Stimulated activated CD8-positive, alpha-beta memory T cell treated with anti-CD3 and anti-CD28 coated beads, Interleukin-4, amount 100 ng/mL, for 4 hours (primary cell): Measurements from ENCODE around the gene SPI1.
A peak's percentile ranks its signal among the peaks of the same experiment; 100 is the strongest.

ENCODE experiments used
- DNase-seq, 2 donors: peaks; one replicate each; pipeline ENCODE4 v3.0.0-alpha.2; 2020; ENCODE audit warnings: low read depth in 2 of 2, low spot score in 1 of 2

The SPI1 gene

GRCh38 chr11:47378010-47378835 lies at the start of gene SPI1:
SPI1 (minus strand) TSS chr11:47378547; CDS start chr11:47378353, 194 bp downstream.
- DNase-seq, result no peak

DNA sequence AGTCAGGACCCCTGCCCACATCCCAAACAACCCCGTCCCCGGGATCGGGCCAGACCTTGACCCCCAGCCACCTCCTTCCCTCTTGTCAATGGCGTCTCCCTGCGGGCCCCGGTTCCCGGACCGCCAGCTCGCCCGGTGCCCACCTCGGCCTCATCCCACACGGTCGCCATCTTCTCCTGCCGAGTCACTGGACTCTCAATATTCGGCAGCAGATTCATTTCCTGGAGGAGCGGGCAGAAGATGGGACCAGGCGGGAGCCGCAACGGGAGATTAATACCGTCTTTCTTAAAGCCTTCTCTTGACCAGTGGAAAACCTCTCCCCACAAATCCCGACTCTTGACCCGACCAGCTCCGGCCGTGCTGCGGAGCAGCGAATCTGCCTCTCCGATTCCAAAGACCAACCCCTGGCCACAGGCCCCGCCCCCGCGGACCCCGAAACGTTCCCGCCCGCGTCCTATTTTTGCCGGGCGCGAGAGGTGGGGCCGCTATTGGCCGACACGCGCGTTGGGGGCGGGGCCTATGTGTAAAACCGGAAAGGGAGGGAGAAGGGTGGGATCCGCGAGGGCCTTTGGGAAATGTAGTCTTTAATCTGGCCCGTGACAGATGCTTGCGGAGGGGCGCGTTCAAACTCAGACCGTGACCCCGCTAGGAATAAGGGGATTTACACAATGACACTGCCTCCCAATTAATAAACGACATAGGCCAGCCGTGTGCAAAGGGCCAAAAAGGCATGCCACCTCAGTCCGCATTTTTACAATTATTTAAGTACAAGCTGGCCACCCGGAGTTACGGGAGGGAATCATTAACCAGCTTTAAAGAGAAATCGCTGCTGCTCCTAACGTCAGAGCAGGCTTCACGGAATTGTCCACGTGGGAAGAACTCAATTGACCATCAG lies 48.0 kb upstream of the SPI1 start, which contains the start of gene PSMC3:
PSMC3 (minus strand) TSS at position 378 of the 895 bp plus-strand sequence; CDS start at position 218, 160 bp downstream.
- DNase-seq, result peak; percentile 97 to 98

DNA sequence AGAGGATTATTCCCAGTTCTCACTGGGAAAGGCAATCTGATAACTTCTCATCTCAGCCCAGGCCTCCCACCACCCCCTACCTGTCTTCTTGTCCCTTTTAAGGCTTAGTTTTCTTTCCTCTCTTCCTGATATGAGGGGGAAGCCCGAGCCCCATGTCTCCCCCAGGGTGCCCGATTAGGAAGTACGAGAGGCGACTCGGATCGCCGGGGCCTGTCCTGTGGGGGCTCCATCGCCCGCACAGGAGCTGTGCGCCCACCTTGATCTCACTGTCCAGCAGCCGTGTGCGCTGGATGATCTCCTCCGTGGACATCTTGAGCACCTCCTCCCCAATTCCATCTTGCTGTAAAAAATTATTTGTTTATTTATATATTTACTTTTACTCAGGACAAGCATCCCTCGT lies 47.3 kb upstream of the SPI1 start:
- DNase-seq, result no peak

DNA sequence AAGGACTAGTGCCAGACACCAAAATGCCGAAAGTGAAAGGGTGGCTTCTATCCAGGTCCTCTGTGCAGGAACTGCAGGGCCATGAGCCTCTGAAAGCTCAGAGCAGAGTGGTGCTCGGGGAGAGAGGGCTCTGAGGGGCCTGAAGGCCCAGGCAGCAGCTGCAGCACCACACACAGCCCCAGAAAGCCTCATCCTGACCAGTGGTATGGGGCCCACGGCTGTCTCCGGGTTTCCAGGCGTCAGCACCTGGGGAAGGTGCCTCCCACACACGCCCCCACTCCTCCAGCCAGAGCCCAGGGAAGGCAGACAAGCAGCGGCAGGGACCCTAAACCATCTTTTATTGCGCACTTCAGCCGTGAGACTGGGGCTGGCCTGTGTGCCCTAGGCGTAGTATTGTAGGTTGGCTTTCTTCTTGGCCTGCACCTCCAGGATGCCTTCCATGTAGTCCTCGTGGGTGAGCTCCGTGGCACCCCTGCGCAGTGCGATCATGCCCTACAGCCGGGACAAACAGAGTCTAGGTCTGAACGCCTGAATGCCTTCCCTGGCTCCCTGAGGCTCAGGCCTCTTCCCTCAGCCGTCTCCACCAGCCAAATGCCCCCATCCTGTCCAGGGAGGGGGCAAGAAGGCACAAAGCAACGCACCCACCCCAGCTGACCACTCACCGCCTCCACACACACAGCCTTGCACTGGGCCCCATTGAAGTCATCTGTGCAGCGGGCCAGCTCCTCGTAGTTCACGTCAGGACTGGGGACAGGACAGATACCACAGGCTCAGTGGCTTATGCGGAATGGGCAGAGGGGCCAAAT lies 40.3 kb upstream of the SPI1 start:
- DNase-seq, result no peak

DNA sequence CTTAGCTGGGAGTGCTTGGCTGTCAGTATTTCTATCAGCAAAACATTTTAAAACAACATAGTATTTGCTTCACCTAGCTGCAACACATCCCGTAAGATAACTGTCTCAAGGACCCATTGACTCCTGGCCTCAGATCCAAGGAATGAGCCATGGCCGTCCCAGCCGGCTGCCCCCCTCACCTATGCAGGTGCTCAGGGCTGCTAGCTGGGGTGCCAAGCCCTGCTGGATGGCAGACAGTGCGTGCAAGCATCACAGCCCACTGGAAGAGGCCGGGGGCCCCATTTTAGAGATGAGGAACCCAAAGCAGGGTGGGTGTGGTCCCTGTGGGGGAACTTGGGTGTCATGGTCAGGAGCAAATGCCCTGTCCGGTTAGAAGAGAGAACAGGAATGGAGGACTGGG lies 39.4 kb upstream of the SPI1 start:
- no peak for DNase-seq

DNA sequence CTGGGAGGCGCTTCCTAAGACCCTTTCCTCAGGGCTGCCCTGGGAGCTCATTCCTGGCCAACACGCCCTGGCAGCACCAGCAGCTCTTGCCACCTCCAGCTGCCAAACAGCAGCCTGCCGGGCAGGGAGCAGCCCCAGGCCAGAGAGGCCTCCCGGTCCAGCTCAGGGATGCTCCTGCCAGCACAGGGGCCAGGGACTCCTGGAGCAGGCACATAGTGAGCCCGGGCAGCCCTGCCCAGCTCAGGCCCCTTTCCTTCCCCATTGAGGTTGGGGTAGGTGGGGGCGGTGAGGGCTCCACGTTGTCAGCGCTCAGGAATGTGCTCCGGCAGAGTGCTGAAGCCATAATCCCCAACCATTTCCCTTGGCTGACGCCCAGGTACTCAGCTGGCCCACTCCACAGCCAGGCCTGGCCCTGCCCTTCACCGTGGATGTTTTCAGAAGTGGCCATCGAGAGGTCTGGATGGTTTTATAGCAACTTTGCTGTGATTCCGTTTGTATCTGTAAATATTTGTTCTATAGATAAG lies 37.7 kb upstream of the SPI1 start:
- DNase-seq, result no peak

DNA sequence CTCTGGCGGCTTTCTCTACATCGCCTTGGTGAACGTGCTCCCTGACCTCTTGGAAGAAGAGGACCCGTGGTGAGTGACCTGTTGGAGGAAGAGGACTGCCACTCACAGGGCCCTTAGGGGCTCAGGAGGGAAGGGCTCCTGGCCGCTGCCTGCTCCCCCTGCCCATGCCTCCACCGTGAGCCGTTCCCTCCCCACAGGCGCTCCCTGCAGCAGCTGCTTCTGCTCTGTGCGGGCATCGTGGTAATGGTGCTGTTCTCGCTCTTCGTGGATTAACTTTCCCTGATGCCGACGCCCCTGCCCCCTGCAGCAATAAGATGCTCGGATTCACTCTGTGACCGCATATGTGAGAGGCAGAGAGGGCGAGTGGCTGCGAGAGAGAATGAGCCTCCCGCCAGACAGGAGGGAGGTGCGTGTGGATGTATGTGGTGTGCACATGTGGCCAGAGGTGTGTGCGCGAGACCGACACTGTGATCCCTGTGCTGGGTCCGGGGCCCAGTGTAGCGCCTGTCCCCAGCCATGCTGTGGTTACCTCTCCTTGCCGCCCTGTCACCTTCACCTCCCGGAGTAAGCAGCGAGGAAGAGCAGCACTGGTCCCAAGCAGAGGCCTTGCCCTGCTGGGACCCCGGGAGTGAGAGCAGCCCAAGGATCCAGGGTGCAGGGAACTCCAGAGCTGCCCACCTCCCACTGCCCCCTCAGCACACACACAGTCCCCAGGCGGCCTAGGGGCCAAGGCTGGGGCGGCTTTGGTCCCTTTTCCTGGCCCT lies 36.9 kb upstream of the SPI1 start:
- DNase-seq, result no peak

GRCh38 chr11:47414685-47415070 lies 36.3 kb upstream of the SPI1 start:
- no peak for DNase-seq

GRCh38 chr11:47413908-47414684 lies 35.7 kb upstream of the SPI1 start:
- no peak for DNase-seq

GRCh38 chr11:47413351-47413750 lies 35.0 kb upstream of the SPI1 start:
- no peak for DNase-seq

GRCh38 chr11:47411884-47412746 lies 33.8 kb upstream of the SPI1 start:
- DNase-seq, result no peak

DNA sequence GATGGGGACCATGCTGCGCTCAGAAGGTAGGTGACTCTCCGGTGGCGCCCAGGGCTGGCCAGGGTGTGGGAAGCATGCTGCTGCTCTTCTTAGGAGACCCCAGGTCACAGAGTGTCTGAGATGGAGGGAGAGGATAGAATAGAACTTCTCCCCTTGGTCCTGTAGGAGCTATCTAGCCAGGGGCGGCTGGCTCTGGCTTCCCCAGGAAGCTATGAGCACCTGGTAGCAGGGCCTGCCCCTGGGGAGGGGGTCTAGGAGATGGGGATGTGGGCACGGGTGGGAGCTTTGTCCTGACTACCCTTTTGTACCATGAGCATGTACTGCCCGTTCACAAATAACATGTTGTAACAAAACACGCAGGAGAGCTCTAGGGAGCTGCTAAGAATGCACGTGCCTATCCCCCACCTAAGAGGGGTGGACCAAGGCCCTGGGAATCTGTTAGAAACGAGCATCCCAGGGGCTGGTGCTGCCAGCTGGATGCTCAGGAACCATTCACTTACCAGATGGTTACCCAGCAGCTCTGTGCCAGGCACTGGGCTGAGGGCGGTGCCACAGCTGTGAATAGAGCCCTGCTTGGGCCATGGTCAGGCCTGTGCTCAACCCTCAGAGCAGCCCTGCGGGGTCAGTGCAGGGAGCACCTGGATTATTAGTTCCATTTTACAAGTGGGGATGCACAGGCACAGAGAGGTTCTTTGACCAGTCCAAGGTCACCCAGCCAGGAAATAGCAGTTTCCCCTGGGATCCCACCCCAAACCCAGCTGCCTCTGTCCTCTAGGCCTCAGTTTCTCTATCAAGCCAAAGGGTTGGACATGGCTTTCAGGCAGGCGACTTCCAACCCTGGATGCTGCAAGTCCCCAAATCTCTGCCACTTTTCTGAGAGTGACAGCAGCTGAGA lies 32.3 kb upstream of the SPI1 start:
- no peak for DNase-seq

GRCh38 chr11:47409440-47410369 lies 31.4 kb upstream of the SPI1 start:
- no peak for DNase-seq

DNA sequence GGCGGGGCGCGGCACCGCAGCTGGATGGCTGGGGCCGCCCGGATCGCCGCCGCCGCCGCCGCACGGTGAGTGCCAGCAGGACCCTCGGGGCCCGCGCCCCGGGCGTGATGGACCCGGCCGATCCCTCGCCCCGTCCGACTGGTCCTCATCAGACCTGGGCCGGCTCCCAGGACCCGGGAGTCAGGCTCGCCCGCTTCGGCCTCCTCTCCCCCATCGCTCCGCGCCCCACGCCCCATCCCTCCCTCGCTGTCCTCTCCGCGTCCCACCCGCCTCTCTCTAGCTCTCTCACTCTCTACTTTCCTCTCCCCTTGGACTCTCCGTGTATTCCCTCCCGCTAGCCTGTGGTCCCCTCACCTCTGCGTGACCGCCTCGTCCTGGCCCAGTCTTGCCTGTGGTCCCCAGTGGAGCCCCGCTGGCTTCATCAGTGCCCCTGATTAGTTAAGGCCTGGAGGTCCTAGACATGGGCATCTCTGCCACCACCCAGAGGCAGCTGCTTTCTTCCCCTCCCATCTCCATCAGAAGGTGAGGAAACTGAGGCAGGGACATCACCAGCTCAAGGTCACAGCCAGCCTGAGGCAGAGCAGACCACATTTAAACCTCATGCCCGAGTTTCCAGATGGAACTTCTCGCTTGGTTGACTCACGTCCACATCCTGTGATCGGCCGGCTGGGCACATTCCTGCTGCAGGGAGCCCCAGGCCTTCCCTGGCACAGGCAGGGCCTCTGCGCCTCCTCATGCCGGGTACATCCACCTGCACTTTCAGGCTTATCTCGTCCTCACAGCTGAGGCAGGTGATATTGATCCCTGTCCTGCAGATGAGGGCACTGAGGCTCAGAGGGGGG lies 30.5 kb upstream of the SPI1 start:
- DNase-seq, result no peak

DNA sequence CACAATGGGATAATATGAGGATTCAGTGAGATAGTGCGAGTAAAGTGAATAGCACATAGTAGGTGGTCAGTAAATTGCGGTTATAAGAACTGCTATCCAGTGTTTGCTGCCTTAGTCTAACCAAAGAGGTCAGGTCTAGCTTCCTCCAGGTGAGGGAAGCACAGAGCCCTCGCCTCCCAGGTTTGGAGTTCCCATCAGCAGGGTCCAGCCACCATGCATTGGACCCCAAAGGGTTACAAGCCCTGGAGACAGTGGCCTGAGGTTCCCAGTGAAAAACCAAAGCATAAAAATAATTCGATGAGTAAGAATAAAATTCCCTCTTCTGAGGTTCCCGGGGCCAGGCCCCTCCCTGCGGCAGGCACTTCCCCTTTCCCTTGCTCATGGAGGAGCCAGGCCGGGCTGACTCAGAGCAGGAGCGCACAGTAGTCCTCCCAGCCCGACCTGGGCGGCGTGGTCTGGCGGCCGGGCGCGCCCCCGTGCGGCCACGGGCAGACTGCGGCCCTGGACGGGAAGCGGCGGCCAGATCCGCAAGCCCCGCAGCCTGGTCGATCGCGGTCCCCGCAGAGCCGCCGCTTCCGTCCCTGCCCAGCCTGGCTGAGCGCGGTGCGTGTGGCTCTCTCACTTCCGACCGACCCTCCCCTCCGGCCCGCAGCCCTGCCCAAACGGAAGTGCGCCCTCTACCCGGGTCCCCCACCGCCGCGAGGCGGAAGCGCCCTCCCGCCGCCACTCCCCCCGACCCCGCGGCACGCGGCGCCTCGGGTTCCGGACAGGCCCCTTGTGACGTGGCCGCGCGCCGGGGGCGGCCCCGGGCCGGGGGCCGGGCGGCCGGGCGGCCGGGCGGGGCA lies 29.6 kb upstream of the SPI1 start, which contains the start of gene SLC39A13:
SLC39A13 (plus strand) TSS at position 845 of the 845 bp plus-strand sequence. CDS start 1,505 bp downstream, outside the sequence.
- DNase-seq, result peak; percentile 74 to 84
